CD4-positive, CD25-positive, alpha-beta regulatory T cell (primary cell): ENCODE measurements around the gene KIF14. TPM values are rescaled to one million over a fixed set of nuclear protein-coding genes. Genes with fewer than 3 reads are reported as not detected.

Experiments
- polyA plus RNA-seq, 4 donors: library from polyadenylated mRNA; unstranded; fragments of 300-500 nt; fragmentation: Illumina TruSeq; gene quantifications; one replicate each; pipeline ENCODE4 v1.2.3, GENCODE V29; 2021
- total RNA-seq: library from RNA; stranded (reverse); gene quantifications from one replicate; pipeline ENCODE4 v1.2.3, GENCODE V29; 2022

Gene KIF14
- total and polyA plus RNA-seq, 5 donors from 2014 or later, result 0.10 to 0.59 (median 0.21) TPM

Other genes with a start within 250 kb of the KIF14 start
- 33.6 TPM for gene ZNF281, start 210.7 kb downstream of the KIF14 start, total RNA-seq
- 10 to 100 TPM; 27.9 to 41.9 (median 31.3) TPM for gene ZNF281, start 210.7 kb downstream of the KIF14 start, polyA plus RNA-seq
- gene DDX59, start 49.2 kb upstream of the KIF14 start, total RNA-seq, result 25.9 TPM
- gene DDX59, start 49.2 kb upstream of the KIF14 start, polyA plus RNA-seq, result 10 to 100 TPM; 15.7 to 29.2 (median 24.0) TPM
- gene CAMSAP2, start 118.1 kb upstream of the KIF14 start, total RNA-seq, result 8.4 TPM
- gene CAMSAP2, start 118.1 kb upstream of the KIF14 start, polyA plus RNA-seq, result 1 to 10 TPM in 1 of 4 donors, under 1 TPM in 3; 0.13 to 1.3 (median 0.46) TPM